Measurements from ENCODE around the gene LRFN3.

Gene LRFN3

DNA sequence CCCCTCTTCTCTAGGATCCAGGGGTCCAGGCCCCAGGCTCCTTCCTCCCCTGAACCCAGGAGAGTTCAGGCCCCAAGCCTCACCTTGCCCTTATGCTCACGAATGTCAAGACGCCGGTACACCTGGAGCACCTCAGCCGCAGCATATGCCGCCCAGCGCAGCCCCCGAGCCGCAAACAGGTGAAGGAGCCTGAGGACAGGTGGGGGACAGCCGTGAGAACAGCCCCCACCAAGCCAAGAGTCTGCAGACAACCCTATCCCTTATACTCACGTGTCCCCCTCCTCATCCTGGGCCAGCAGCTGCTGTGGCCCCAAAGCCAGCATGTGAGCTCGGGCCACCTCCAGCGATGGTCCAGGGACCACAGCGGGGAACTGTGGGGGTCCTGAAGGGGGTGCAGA, 39.5 kb upstream of the LRFN3 start:
- no peak for DNase-seq (ENCODE audit: low read depth in 1 of 2, low spot score in 1 of 2)
- no peaks in the 10 kb centered on the region for H3K27me3 ChIP-seq (ENCODE audit: insufficient read depth, poor library complexity, severe bottlenecking)
- TF ChIP-seq CTCF (IDR thresholded peaks at IDR 0.05; ENCODE audit: insufficient read depth, low read length) (no peak), GABPA (IDR thresholded peaks at IDR 0.05; ENCODE audit: low read depth) (no peak), SPI1 (IDR thresholded peaks at IDR 0.05; ENCODE audit: borderline replicate concordance, low read depth) (no peak), POLR2AphosphoS5 (IDR thresholded peaks at IDR 0.05; ENCODE audit: low read depth) (no peak)
- TF ChIP-seq, protein P1, sequence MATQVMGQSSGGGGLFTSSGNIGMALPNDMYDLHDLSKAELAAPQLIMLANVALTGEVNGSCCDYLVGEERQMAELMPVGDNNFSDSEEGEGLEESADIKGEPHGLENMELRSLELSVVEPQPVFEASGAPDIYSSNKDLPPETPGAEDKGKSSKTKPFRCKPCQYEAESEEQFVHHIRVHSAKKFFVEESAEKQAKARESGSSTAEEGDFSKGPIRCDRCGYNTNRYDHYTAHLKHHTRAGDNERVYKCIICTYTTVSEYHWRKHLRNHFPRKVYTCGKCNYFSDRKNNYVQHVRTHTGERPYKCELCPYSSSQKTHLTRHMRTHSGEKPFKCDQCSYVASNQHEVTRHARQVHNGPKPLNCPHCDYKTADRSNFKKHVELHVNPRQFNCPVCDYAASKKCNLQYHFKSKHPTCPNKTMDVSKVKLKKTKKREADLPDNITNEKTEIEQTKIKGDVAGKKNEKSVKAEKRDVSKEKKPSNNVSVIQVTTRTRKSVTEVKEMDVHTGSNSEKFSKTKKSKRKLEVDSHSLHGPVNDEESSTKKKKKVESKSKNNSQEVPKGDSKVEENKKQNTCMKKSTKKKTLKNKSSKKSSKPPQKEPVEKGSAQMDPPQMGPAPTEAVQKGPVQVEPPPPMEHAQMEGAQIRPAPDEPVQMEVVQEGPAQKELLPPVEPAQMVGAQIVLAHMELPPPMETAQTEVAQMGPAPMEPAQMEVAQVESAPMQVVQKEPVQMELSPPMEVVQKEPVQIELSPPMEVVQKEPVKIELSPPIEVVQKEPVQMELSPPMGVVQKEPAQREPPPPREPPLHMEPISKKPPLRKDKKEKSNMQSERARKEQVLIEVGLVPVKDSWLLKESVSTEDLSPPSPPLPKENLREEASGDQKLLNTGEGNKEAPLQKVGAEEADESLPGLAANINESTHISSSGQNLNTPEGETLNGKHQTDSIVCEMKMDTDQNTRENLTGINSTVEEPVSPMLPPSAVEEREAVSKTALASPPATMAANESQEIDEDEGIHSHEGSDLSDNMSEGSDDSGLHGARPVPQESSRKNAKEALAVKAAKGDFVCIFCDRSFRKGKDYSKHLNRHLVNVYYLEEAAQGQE (IDR thresholded peaks at IDR 0.05; ENCODE audit: insufficient replicate concordance, low read depth), result no peak
- H3K4me3 ChIP-seq (replicated peaks; ENCODE audit: insufficient read depth, low read length), result no peak overlapping the region
- no peak overlapping the region for H3K27ac ChIP-seq (replicated peaks)

GRCh38 chr19:35897706-35898451, 38.3 kb upstream of the LRFN3 start:
- DNase-seq (ENCODE audit: low read depth in 1 of 2, low spot score in 1 of 2), result no peak
- peak overlapping the region; percentile 91 for H3K4me3 ChIP-seq (replicated peaks; ENCODE audit: insufficient read depth, low read length)
- H3K27ac ChIP-seq (replicated peaks), result peak overlapping the region; percentile 94
- no peak for TF ChIP-seq GABPA (IDR thresholded peaks at IDR 0.05; ENCODE audit: low read depth)
- TF ChIP-seq SPI1 (IDR thresholded peaks at IDR 0.05; ENCODE audit: borderline replicate concordance, low read depth), result no peak
- no peak for TF ChIP-seq CTCF (IDR thresholded peaks at IDR 0.05; ENCODE audit: insufficient read depth, low read length)
- TF ChIP-seq POLR2AphosphoS5 (IDR thresholded peaks at IDR 0.05; ENCODE audit: low read depth), result no peak
- TF ChIP-seq, protein P1 (IDR thresholded peaks at IDR 0.05; ENCODE audit: insufficient replicate concordance, low read depth), result no peak
- H3K27me3 ChIP-seq (ENCODE audit: insufficient read depth, poor library complexity, severe bottlenecking), result no peaks in the 10 kb centered on the region

GRCh38 chr19:35898499-35898809, 37.7 kb upstream of the LRFN3 start:
- H3K4me3 ChIP-seq (replicated peaks; ENCODE audit: insufficient read depth, low read length), result peak overlapping the region; percentile 91
- peak overlapping the region; percentile 94 for H3K27ac ChIP-seq (replicated peaks)
- no peak for DNase-seq (ENCODE audit: low read depth in 1 of 2, low spot score in 1 of 2)
- TF ChIP-seq POLR2AphosphoS5 (IDR thresholded peaks at IDR 0.05; ENCODE audit: low read depth) (no peak), SPI1 (IDR thresholded peaks at IDR 0.05; ENCODE audit: borderline replicate concordance, low read depth) (no peak), GABPA (IDR thresholded peaks at IDR 0.05; ENCODE audit: low read depth) (no peak), CTCF (IDR thresholded peaks at IDR 0.05; ENCODE audit: insufficient read depth, low read length) (no peak)
- TF ChIP-seq, protein P1 (IDR thresholded peaks at IDR 0.05; ENCODE audit: insufficient replicate concordance, low read depth), result no peak
- no peaks in the 10 kb centered on the region for H3K27me3 ChIP-seq (ENCODE audit: insufficient read depth, poor library complexity, severe bottlenecking)
